Activated CD4-positive, alpha-beta T cell treated with anti-CD3 and anti-CD28 coated beads, Interleukin-2, amount 50 U/mL, for 24 hours (primary cell): ENCODE results near the gene UIMC1.

Experiments used
- DNase-seq, 2 donors: peaks; one replicate each; pipeline ENCODE4 v3.0.0-alpha.2; 2020; ENCODE audit warnings: low read depth in 1 of 2, low spot score in 1 of 2

Gene UIMC1

DNA sequence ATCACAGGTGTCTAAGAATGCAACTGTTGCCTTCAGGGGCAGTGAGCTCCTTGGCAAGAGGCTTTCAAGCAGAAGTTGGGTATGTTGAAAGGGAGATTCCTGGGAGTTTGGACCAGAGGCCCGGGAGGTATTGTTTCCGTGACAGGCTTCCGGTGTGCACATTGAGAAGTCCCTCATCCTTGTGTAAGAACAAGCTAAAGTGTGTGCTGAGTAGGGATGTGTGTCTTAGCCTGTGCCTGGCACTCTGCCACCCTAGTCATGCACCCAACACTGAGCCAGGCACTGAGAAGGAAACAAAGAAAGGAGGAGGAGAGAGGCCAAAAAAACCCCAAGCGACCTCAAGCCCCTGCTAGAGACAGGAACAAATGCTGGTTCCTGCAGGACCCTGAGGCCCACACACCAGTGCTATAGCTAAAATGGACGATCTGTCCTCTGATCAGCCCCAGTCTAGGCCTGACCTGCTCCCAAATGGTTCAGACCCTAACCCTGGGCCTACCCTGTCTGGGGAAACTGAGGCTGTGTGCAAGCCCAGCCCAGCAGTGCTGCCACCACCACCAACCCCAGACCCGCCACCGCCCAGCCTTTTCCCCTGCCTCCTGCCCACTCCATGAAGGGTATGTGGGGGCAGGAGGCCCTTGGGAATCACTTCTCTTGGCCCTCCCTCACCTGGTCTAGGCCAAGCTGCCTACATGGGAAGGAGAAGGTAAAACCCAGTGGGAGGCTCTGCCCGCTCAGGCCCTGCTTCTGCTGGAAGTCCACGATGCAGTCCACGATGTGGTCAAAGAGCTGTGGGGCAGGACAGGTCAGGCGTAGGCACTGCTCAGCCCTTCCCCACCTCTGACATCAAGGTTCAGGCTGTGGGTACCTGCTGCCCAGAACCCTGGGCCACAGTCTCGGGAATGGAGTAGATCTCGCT, 120.0 kb downstream of the UIMC1 start:
- DNase-seq = no peak

DNA sequence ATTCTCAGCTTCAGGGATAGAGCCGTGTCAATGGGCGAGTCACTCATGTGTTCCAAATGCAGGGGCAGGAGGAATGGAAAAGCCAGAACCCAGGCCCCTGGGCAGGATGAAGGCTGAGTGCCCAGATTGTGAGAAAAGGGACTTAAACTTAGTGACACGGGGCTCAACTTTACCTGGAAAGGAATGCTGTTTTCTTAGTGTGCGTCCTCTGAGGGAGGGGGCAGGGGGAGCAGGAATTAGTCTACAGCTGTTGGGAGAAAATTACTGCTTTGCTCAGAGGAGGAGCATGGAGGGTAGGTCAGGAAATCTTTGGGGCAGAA, 122.0 kb downstream of the UIMC1 start:
- no peak for DNase-seq

DNA sequence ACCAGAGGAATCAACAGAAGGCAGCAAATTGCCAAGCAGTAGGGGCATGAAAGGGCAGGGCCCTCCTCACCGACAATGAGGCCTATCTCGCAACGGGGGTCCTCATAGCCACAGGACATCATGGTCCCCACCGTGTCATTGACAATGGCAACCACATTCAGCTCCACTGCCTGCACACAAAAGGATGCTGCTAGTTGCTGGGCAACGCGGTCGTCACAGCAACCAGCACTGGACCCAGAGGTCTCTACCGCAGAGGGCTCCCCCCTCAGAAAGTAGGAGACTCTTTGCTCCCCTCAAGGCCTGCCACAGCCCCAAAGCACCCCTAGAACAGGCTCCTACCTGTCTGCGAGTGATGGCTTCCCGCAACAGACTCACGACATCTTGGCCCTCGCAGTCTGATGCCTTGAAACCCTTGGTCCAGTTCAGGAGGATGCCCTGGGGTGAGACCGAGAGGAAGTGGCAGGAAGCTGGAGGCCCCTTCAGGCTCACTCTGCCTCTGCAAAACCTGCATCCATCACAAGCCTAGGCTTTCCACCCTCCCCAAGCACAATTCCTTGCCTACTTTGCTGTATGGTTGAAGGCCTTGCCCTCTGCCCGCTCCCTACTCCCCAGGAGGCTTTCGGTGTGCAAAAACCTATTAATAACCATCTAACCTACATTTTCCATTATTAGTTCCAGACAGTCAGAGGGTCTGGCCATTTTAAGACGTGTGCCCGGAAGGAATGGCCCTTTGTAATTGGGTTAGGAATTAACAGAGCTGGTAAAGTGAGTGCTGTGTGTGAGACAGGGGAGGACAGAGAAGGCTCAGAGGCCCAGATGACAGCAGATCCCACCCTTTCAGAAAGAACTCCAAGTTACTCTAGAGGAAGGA, 122.6 kb downstream of the UIMC1 start:
- no peak for DNase-seq

DNA sequence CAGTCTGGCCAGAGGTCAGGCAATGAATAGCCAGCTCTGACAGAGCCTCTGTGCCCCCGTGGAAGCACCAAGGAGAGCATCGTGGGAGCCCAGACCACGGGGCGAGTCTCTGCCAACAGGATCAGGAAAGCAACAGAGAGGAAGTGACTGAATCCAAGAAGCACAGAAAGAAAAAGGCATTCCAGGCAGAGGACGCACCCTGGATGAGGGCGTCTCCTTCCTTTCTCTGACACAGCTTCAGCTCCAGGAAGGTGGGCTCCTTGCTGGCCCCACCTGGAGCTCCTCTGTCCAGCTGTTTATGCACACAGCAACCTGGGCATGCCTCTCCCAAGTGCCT, 124.0 kb downstream of the UIMC1 start:
- no peak for DNase-seq

DNA sequence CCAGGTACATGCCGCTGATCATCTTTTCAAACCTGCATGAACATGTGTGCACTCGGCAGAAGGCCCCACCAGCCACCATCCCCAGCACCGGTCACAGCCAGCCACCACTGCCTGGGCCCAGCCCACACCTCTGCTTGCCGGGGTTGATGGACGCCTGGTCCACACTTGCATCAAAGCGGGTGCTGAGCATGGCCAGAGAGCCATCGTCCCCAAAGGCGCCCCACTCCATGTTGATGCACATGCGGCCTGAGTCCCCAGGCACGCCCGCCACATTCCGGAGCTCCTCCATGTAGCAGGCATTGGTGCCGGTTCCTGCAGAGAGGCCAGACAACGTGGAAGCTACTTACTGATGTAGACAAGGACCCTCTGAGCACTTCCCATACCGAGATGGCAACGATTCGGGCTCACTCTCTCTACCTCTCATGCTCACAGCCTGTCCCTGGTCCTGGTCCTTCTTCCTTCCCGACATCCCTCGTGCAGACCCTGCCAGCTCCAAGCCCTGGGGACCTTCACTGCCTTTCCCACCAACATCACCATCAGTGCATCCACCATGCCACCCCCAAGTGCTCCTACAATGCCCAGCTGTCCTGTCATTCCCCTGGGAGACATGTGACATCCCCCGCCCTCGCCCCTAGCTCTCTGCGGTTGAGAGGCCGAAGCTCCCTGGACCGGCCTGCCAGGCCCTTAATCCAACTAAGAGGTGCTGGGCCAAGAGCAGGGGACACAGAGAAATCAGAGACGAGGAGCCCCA, 124.6 kb downstream of the UIMC1 start:
- DNase-seq = no peak

DNA sequence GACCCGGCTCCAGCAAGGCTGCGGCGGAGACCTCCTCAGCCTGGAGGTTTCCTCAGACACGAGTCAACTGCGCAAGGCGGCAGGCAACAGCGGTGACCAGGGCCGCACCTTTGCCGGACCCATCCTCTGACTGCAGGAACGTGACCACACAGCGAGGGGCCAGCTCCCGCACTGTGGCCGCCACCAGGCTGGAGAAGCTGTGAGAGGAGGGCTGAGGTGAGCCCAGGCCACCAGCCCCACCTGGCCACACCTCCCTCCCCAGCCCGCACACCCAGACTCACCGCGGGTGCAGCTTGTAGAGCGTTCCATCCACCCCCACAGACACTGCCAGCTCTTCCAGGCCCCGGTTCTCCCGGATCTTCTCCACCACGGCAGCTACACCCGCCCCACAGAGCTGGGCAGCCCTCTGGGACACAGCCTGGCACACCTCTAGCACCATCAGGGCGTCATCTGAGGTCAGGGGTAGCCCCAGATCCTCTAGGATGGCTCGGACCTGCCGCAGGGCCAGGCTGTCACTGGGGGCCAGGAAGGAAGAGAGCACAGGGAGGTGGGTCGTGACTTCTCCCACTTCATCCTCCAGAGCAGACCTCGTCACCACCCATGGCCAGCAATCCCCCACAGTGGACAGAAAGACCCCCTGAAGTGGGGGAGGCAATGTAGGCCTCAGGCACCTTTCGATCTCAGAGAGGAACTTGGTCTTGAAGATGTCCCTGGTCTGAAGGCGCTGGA, 125.4 kb downstream of the UIMC1 start:
- DNase-seq = no peak

DNA sequence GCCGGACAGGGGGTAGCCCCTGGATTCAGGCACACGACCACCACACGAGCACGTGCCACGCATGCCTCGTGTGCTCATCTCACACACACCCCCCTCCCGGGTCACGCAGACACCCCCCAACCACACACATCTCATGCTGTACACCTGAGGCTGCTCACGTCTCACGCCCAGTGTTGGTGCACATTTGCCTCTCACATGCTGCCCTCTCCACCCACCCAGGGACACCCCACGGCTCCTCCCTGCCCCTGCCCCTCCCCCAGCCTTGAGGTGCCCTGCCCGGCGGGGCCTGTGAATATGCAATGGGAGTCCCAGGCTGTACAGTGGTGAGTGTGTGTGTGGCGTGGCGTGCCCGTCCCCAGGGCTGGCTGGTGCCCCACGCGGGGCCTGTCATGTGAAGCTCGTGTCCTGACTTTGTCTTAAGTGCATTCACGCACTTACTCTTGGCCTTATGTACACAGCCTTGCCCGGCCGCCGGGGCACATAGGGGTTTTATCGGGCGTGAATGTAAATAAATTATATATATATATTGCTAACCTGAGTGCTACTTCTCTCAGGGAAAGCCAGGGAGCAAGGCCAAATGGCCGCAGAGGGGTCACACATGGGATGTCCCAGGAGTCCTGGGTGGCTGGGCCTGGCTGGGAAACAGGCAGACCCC, 126.1 kb downstream of the UIMC1 start:
- no peak for DNase-seq

DNA sequence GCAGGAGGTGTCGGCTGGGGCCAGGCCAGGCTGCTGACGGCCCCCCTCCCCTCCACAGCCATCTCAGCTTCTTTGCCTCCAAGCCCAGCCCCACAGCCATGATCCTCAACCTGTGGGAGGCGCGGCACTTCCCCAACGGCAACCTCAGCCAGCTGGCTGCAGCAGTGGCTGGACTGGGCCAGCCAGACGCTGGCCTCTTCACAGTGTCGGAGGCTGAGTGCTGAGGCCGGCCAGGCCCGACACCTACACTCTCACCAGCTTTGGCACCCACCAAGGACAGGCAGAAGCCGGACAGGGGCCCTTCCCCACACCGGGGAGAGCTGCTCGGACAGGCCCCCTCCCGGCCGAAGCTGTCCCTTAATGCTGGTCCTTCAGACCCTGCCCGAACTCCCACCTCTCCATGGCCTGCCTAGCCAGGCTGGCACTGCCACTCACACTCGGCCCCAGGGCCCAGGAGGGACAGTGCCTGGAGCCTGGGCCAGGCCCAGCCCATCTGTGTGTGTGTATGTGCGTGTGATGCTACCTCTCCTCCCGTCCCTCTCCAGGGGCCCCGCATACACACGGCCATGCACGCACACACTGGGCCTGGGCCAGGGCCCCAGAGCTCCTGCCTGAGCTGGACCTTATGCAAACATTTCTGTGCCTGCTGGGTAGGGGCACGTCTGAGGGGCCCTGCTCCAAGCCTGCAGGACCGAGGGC, 126.8 kb downstream of the UIMC1 start:
- DNase-seq = no peak

DNA sequence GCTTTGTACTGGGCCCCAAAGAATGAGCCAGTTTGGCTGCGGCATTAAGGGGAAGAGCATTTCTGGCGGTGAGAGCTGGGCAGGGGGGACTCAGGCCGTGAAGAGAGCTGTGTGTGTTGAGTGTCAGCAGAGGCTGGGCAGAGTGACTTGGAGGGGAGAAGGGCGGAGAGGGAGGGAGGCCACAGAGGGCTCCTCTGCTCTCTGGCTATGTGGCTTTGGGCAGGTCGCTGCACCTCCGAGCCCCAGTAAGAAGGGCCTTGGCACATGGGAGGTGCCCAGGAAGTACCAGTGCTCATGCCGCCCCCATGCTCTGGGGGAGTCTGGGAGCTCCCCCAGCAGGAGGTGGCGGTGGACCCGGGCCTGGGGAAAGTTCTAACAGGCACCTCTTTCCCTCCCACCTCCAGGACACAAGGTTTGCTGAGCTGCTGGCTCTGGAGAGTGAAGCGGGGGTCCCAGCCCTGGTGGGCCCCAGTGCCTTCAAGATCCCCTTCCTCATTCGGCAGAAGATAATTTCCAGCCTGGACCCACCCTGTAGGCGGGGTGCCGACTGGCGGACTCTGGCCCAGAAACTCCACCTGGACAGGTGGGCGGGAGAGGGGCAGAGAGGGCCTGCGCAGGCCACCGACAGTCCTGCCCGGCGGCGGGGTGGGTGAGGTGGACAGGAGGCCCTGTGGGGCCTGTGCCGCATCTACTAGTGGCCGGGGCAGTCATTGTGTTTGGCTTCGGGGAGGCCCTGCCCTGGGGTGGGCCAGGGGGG, 127.5 kb downstream of the UIMC1 start:
- no peak for DNase-seq

DNA sequence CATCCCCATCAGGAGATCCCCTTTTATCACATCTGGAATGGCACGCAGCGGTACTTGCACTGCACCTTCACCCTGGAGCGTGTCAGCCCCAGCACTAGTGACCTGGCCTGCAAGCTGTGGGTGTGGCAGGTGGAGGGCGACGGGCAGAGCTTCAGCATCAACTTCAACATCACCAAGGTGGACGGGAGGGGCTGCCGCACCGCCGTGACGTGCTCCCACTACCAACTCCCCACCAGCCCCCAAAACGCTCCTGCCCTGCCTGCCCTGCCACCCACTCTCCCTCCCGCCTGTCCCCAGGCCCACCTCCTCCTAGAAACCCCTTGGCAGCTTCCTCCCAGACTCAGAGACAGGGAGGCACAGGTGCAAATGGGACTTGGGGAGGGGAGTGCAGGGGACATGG, 128.1 kb downstream of the UIMC1 start:
- DNase-seq = no peak

DNA sequence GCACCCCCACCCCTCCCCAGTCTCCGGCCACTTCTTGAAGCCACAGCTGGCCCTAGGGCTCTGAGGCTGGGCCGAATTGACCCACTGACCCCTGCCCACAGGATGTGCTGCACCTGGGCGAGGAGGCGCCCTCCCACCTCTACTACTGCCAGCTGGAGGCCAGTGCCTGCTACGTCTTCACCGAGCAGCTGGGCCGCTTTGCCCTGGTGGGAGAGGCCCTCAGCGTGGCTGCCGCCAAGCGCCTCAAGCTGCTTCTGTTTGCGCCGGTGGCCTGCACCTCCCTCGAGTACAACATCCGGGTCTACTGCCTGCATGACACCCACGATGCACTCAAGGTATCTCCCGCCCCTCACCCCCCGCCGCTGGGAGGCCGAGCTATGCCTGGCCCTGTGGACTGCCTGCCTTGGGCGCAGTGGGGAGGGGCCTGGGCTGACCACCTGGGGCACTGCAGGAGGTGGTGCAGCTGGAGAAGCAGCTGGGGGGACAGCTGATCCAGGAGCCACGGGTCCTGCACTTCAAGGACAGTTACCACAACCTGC, 128.7 kb downstream of the UIMC1 start:
- DNase-seq = no peak

DNA sequence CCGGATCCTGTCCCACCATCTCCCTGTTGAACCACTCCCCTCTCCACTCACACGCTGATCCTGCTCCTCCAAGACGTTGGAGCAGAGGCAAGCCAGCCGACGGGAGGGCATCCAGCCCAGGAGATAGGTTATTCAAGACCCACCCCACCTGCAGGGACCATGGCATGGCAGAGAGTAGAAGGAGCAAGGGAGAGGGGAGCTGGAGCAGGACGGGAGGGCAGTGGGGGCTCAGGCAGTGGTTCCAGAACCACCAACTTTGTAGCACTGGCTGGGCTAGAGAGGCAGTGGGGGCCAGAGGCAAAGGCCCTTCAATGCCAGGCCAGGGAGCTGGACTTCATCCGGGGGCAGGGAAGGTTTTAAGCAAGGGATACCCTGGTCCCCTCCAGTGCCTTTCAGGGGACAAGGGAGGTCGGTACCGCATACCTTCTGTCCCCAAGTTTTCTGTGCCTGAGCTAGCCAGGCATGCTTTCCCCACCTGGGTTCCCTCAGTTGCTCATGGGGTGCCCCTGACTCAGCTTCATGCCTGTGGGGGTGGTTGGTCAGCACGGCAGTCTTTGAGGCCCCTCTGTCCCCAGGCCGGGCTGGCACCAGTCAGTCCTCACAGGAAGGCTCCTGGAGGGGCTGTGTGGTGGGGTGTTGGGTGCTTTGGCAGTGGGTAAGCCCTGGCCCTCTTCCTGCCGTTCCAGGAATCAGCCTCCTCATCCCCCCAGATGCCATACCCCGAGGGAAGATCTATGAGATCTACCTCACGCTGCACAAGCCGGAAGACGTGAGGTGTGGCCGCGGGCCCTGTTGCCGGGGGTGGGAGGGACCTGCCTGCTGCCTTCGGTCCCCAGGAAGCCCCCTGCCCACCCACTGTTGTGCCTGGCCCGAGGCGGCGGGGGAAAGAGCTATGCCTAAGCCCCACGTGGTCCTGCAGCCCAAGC, 129.8 kb downstream of the UIMC1 start:
- no peak for DNase-seq

DNA sequence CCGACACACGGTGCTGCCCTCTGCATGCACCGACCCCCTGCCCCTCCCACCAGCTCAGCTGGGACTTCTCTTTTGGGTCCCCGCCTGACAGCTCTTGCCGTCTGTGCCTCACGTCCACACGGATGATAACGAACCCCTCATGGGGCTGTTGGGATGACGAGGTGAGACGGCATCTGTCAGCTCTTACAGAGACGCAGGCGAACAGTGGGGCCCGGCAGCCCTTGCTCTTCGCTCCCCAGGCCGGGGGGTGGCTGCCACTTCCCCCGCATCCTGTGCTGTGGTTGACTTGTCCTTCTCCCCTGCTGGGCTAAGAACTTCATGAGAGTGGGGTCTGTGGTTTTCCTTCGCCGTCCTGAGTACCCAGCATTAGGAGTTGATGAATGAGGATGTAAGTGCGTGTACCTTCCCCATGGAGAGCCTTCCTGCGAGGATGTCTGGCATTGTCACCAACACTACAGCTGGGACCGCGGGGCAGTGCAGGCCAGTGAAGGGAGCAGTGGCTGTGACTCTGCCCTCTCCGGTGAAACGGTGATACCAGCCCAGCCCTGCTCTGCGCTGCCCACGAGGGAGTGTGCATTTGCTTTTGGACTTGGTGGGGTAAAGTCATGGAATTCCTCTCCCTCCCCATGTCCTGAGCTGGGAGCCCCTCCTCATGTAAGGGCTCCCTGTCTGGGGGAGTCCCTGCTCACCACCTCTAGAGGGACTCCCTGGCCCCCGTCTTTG, 130.6 kb downstream of the UIMC1 start:
- DNase-seq = no peak

DNA sequence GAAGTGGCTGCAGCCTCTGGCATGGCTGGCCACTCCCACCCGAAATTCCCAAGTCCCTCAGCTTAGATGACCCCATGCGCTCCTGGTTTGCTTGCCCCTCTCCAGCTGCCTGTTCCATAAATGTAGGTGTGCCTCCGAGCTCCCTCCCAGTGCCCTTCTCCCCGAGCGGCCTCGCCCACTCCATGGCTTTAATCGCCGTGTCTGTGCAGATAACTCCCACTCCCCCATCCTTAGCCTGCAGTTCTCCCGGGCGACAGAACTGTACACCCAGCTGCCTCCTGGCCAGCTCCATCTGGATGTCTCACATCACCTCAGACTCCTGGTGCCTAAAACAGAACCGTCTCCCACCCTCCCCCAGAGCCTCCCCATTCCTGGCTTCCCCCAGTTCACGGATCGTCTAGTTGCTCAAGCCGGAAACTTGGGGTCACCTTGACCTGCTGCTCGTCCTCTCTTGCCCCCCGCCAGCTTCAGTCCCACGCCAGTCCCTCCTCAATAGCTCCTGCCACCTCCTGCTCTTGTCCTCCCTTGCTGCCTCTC, 131.5 kb downstream of the UIMC1 start:
- DNase-seq = no peak

DNA sequence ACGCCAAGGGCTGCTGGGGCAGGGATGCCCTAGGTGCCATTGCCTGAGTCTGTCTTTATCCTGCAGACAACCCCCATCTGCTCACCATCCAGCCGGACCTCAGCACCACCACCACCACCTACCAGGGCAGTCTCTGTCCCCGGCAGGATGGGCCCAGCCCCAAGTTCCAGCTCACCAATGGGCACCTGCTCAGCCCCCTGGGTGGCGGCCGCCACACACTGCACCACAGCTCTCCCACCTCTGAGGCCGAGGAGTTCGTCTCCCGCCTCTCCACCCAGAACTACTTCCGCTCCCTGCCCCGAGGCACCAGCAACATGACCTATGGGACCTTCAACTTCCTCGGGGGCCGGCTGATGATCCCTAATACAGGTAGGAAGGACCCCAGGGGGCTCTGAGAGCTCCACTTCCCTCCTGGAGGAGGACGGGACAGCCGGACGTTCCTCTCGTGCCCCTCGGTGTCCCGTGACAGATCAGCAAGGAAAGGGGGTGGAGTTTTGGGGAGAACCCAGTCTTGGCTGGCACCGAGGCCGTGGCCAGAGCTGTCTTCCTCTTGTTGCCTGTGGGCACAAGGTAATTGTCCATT, 132.3 kb downstream of the UIMC1 start:
- DNase-seq = no peak

DNA sequence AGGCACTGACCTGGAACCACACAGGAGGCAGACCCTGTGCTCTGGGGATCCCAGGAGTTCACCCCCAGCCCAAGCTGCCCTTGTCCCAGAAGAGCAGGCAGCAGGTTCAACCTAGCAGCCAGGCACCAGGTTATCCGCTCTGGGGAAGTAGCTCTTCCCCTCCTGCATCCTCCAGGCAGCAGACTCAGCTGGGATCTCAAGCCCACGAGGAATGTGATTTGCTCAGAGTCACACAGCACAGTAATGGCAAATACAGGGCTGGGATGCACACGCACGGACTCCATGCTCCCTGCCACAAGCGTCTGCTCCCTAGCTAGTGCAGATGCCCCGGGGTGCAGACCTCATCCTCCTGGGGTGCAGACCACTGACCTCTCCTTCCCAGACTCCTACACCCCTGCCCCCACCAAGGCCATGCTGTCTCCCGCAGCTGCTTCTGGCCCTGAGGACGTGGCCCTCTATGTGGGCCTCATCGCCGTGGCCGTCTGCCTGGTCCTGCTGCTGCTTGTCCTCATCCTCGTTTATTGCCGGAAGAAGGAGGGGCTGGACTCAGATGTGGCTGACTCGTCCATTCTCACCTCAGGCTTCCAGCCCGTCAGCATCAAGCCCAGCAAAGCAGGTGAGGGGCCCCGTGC, 132.9 kb downstream of the UIMC1 start:
- DNase-seq = no peak
